GM18526 (cell line): ENCODE results near the gene CALML4.

Experiments
- POLR2A ChIP-seq: IDR thresholded peaks from 3 replicates; pipeline ENCODE4 v1.6.1; 2011; ENCODE audit not compliant: insufficient read length; ENCODE audit errors: extremely low read depth

Gene CALML4

DNA sequence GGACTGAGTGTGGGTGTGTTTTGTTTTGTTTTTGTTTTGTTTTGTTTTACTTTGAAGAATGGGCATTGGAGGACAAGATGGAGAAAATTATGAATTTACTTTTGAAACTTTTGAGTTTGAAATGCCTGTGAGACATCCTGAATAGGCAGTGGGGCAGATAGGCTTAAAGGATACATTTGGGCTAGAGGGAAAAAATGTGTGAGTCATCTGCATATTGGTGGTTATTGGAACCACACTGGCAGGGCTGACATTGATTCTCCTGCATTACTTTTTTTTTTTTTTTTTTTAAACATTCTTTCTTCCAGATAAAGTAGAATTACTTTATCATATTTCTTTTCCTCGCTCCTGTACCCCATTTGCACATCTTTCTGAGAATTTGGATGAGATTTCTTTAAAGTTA is 56.1 kb downstream of the CALML4 start:
- TF ChIP-seq POLR2A, result no peak

DNA sequence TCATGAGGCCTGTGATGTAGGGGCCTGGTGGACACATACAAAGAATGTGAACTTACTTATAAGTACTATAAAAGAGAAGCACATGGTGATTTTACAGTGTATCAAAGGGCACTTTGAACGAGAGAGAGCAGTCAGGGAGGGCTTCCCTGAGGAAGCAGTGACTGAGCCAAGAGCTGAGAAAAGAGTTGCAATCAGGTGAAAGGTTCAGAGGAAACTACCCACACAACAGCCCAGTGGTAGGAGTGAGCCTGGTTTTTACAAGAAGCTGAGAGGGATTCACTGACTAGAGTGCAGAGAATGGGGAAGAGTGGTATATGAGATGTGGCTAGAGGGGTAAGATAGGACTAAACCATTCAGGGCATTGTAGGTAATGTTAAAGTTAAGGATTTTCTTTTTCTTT is 57.1 kb downstream of the CALML4 start:
- no peak for TF ChIP-seq POLR2A

DNA sequence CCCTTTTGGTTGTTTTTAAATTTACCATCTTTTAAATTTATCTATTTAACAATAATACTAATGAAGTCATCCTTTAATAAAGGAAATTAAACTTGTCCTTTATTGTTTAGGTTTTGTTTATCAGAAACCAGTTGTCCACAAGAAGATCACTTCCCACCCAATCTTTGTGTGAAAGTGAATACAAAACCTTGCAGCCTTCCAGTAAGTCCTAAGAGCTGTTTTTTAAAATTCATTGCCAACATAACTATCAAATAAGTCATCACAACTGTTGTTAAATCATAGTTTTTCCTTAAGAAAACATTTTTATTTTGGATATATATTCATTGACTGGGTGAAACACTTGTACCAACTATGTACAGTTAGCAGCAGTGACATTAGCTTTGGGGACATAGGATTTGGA is 59.4 kb downstream of the CALML4 start:
- no peak for TF ChIP-seq POLR2A

DNA sequence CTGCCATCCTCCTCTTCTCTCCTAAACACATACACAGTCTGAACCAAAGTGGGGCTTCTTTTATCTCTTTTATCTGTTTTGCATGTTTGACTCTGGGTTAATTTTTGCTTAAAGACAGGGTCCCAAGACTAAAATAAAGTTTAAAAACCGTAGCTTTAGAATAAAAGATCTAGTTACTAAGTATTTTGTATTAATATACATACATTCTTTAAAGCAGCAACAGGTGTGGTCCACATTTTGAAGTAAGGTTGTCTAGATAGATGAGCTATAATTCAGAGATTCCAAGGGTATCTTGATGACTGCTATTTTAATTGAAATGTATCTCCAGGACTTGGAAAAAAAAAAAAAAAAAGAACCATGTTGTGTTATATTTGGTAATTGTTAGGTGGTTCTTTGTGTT is 61.3 kb downstream of the CALML4 start:
- TF ChIP-seq POLR2A, result no peak

DNA sequence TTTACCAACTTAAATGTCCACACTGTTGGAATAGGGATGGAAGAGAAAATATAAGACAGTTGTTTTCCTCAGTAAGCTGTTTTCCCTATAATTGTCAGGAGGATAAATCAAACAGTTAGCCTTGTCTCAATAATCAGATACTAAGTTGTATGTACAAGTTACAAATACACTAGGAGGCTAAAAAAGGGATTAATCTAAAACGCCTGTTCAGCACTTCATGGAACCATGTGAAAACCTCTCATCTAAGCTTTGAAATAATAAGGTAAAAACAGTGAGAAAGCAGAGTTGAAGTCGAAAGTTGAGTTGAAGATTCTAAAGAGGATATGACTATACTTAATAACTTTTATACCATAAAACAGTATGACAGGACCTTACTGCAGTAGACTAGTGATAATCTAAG is 62.0 kb downstream of the CALML4 start:
- no peak for TF ChIP-seq POLR2A
